Measurements from ENCODE around the gene BAG1. TPM values are rescaled to one million over a fixed set of nuclear protein-coding genes. Genes with fewer than 3 reads are reported as not detected.

The BAG1 gene
- polyA plus RNA-seq: 100 to 1,000 TPM in 3 of 4 donors, 10 to 100 TPM in 1; 66.7 to 194 (median 132) TPM
- long read RNA-seq, donor 1, transcript BAG1-210 (7 exons, 3,786 nt): major isoform, 49 of 593 reads
- long read RNA-seq, donor 1, transcript BAG1-201 (4 exons, 1,977 nt): minor isoform, 24 of 593 reads
- long read RNA-seq, donor 1, partial matches to known transcripts: 497 of 593 reads
- long read RNA-seq, donor 1, other reads (novel, unspliced or antisense): 22 of 593 reads
- long read RNA-seq, donor 2, transcript BAG1-210 (7 exons, 3,786 nt): major isoform, 12 of 15 reads
- long read RNA-seq, donor 2, partial matches to known transcripts: 0 of 15 reads
- long read RNA-seq, donor 2, other reads (novel, unspliced or antisense): 0 of 15 reads
- long read RNA-seq, donor 3, transcript BAG1-201 (4 exons, 1,977 nt): minor isoform, 5 of 24 reads
- long read RNA-seq, donor 3, transcript BAG1-210 (7 exons, 3,786 nt): major isoform, 19 of 24 reads
- long read RNA-seq, donor 3, partial matches to known transcripts: 0 of 24 reads
- long read RNA-seq, donor 3, other reads (novel, unspliced or antisense): 0 of 24 reads
- long read RNA-seq, donor 4: 0 reads
- long read RNA-seq, donor 5, transcript BAG1-210 (7 exons, 3,786 nt): major isoform, 9 of 16 reads
- long read RNA-seq, donor 5, partial matches to known transcripts: 6 of 16 reads
- long read RNA-seq, donor 5, other reads (novel, unspliced or antisense): 0 of 16 reads
- long read RNA-seq, donor 6, transcript BAG1-201 (4 exons, 1,977 nt): minor isoform, 14 of 36 reads
- long read RNA-seq, donor 6, transcript BAG1-210 (7 exons, 3,786 nt): major isoform, 22 of 36 reads
- long read RNA-seq, donor 6, partial matches to known transcripts: 0 of 36 reads
- long read RNA-seq, donor 6, other reads (novel, unspliced or antisense): 0 of 36 reads
- long read RNA-seq, donor 7, transcript BAG1-201 (4 exons, 1,977 nt): minor isoform, 17 of 537 reads
- long read RNA-seq, donor 7, transcript BAG1-210 (7 exons, 3,786 nt): major isoform, 63 of 537 reads
- long read RNA-seq, donor 7, partial matches to known transcripts: 274 of 537 reads
- long read RNA-seq, donor 7, other reads (novel, unspliced or antisense): 183 of 537 reads
- long read RNA-seq, donor 8, partial matches to known transcripts: 0 of 4 reads
- long read RNA-seq, donor 8, other reads (novel, unspliced or antisense): 0 of 4 reads
- long read RNA-seq, donor 9, transcript BAG1-210 (7 exons, 3,786 nt): major isoform, 7 of 10 reads
- long read RNA-seq, donor 9, partial matches to known transcripts: 0 of 10 reads
- long read RNA-seq, donor 9, other reads (novel, unspliced or antisense): 0 of 10 reads
- long read RNA-seq, donor 10, transcript BAG1-201 (4 exons, 1,977 nt): minor isoform, 9 of 32 reads
- long read RNA-seq, donor 10, transcript BAG1-210 (7 exons, 3,786 nt): major isoform, 18 of 32 reads
- long read RNA-seq, donor 10, partial matches to known transcripts: 5 of 32 reads
- long read RNA-seq, donor 10, other reads (novel, unspliced or antisense): 0 of 32 reads

- peaks cover 3 to 11% (median 5%) of the 10 kb centered on the region in 3 donors for H3K4me1 ChIP-seq (ENCODE audit: control insufficient read depth in 3 of 3, insufficient read depth in 2 of 3, low read depth in 1 of 3, low read length in 2 of 3)
- H3K27ac ChIP-seq (ENCODE audit: low read depth in 1 of 3, low read length in 2 of 3): peak within 1 kb of the TSS; percentile 86 to 90 (median 90)
- 0% methylated on average over 49 to 67 of the region's 67 CpGs for WGBS, 3 donors
- peak; percentile 100 for DNase-seq
- no peak for FAIRE-seq
- no peaks in the 10 kb centered on the region for H3K9me3 ChIP-seq (ENCODE audit: control insufficient read depth in 2 of 2, insufficient read depth in 1 of 2, low read depth in 1 of 2, low read length in 1 of 2)
- H3K27me3 ChIP-seq (ENCODE audit: control insufficient read depth in 3 of 3, insufficient read depth in 3 of 3, low read length in 3 of 3): no peaks in the 10 kb centered on the region
- H3K4me3 ChIP-seq (ENCODE audit: low read depth in 1 of 3, low read length in 3 of 3): peak within 1 kb of the TSS; percentile 81 to 97 (median 84)
- H3K36me3 ChIP-seq (ENCODE audit: control insufficient read depth in 3 of 3, insufficient read depth in 2 of 3, low read depth in 1 of 3, low read length in 3 of 3): peaks cover 11 to 31% (median 15%) of the 10 kb centered on the region in 3 donors
Measured at GRCh38 chr9:33264473-33265177, at the start of gene BAG1, which contains the start of gene CHMP5. TSS of gene BAG1 (minus strand) at chr9:33264708. TSS of gene CHMP5 (plus strand) at chr9:33265049. CDS start at chr9:33265079, 30 bp downstream.

GRCh38 chr9:33311953-33312352 is 47.4 kb upstream of the BAG1 start:
- 76 to 84% (median 81%) methylated on average over 2 of the region's 2 CpGs for WGBS, 3 donors
- no peaks in the 10 kb centered on the region for H3K27me3 ChIP-seq (ENCODE audit: control insufficient read depth in 3 of 3, insufficient read depth in 3 of 3, low read length in 3 of 3)

GRCh38 chr9:33310748-33311147 is 46.2 kb upstream of the BAG1 start:
- H3K27ac ChIP-seq (ENCODE audit: low read depth in 1 of 3, low read length in 2 of 3): no peak overlapping the region
- no peak overlapping the region for H3K4me3 ChIP-seq (ENCODE audit: low read depth in 1 of 3, low read length in 3 of 3)
- peaks cover 16 to 62% (median 50%) of the 10 kb centered on the region in 3 donors for H3K36me3 ChIP-seq (ENCODE audit: control insufficient read depth in 3 of 3, insufficient read depth in 2 of 3, low read depth in 1 of 3, low read length in 3 of 3)
- H3K4me1 ChIP-seq (ENCODE audit: control insufficient read depth in 3 of 3, insufficient read depth in 2 of 3, low read depth in 1 of 3, low read length in 2 of 3): no peaks in the 10 kb centered on the region
- H3K9me3 ChIP-seq (ENCODE audit: control insufficient read depth in 2 of 2, insufficient read depth in 1 of 2, low read depth in 1 of 2, low read length in 1 of 2): no peaks in the 10 kb centered on the region
- 47 to 65% (median 47%) methylated on average over 2 of the region's 2 CpGs for WGBS, 3 donors
- no peaks in the 10 kb centered on the region for H3K27me3 ChIP-seq (ENCODE audit: control insufficient read depth in 3 of 3, insufficient read depth in 3 of 3, low read length in 3 of 3)
- FAIRE-seq (no peak), DNase-seq (no peak)

More at GRCh38 chr9:33311953-33312352, 47.4 kb upstream of the BAG1 start:
- H3K27ac ChIP-seq (ENCODE audit: low read depth in 1 of 3, low read length in 2 of 3): no peak overlapping the region
- H3K9me3 ChIP-seq (ENCODE audit: control insufficient read depth in 2 of 2, insufficient read depth in 1 of 2, low read depth in 1 of 2, low read length in 1 of 2): no peaks in the 10 kb centered on the region
- H3K4me1 ChIP-seq (ENCODE audit: control insufficient read depth in 3 of 3, insufficient read depth in 2 of 3, low read depth in 1 of 3, low read length in 2 of 3): no peaks in the 10 kb centered on the region
- no peak overlapping the region for H3K4me3 ChIP-seq (ENCODE audit: low read depth in 1 of 3, low read length in 3 of 3)
- DNase-seq (no peak), FAIRE-seq (no peak)
- H3K36me3 ChIP-seq (ENCODE audit: control insufficient read depth in 3 of 3, insufficient read depth in 2 of 3, low read depth in 1 of 3, low read length in 3 of 3): peaks cover 18 to 60% (median 49%) of the 10 kb centered on the region in 3 donors

DNA sequence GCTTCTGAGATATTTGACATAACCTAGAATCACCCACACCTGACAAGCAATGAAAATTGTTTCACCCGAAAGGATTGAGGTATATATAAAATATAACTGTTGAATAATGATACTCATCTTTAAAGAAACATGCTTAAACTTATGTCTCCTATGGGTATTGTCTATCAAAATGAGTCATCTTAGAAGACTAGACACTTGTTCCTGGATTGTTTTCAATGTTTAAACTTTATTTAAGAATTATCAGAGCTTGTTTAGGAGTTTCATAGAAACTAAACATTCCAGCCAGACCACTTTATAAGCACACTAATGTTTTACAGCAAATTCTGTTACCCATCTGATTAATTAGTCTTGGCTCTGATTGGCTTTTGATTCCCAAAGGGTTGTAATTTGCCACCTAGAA is 45.4 kb upstream of the BAG1 start:
- H3K27ac ChIP-seq (ENCODE audit: low read depth in 1 of 3, low read length in 2 of 3): no peak overlapping the region
- H3K27me3 ChIP-seq (ENCODE audit: control insufficient read depth in 3 of 3, insufficient read depth in 3 of 3, low read length in 3 of 3): no peaks in the 10 kb centered on the region
- WGBS, 3 donors: 83 to 91% (median 87%) methylated on average over 1 of the region's 1 CpG
- peaks cover 20 to 56% (median 54%) of the 10 kb centered on the region in 3 donors for H3K36me3 ChIP-seq (ENCODE audit: control insufficient read depth in 3 of 3, insufficient read depth in 2 of 3, low read depth in 1 of 3, low read length in 3 of 3)
- no peaks in the 10 kb centered on the region for H3K9me3 ChIP-seq (ENCODE audit: control insufficient read depth in 2 of 2, insufficient read depth in 1 of 2, low read depth in 1 of 2, low read length in 1 of 2)
- no peaks in the 10 kb centered on the region for H3K4me1 ChIP-seq (ENCODE audit: control insufficient read depth in 3 of 3, insufficient read depth in 2 of 3, low read depth in 1 of 3, low read length in 2 of 3)
- FAIRE-seq: no peak
- no peak overlapping the region for H3K4me3 ChIP-seq (ENCODE audit: low read depth in 1 of 3, low read length in 3 of 3)
- no peak for DNase-seq

DNA sequence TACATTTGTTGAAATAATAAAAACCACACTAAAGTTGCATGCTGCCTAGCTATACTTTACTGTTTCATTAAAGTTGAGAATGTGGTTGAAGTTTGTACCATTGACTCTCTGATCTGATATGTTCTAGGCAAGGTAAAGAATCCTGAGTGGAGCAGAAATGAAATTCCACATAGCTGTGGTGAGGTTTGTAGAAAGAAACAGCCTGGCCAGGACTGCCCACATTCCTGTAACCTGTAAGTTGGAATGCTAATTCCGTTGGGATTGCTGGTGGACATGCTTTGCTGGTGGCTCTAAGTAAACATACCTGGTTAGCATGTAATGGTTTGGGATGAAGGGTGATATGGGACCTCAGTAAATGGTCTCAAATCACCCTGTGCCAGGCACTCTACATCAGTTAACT is 42.6 kb upstream of the BAG1 start:
- Histone ChIP-seq H3K9me3 (ENCODE audit: control insufficient read depth in 2 of 2, insufficient read depth in 1 of 2, low read depth in 1 of 2, low read length in 1 of 2) (no peaks in the 10 kb centered on the region), H3K27ac (ENCODE audit: low read depth in 1 of 3, low read length in 2 of 3) (no peak overlapping the region), H3K27me3 (ENCODE audit: control insufficient read depth in 3 of 3, insufficient read depth in 3 of 3, low read length in 3 of 3) (no peaks in the 10 kb centered on the region), H3K36me3 (ENCODE audit: control insufficient read depth in 3 of 3, insufficient read depth in 2 of 3, low read depth in 1 of 3, low read length in 3 of 3) (peaks cover 19 to 52% (median 51%) of the 10 kb centered on the region in 3 donors), H3K4me1 (ENCODE audit: control insufficient read depth in 3 of 3, insufficient read depth in 2 of 3, low read depth in 1 of 3, low read length in 2 of 3) (no peaks in the 10 kb centered on the region), H3K4me3 (ENCODE audit: low read depth in 1 of 3, low read length in 3 of 3) (no peak overlapping the region)
- no peak for FAIRE-seq
- no peak for DNase-seq
- WGBS, 3 donors: 63 to 93% (median 89%) methylated on average over 1 of the region's 1 CpG

DNA sequence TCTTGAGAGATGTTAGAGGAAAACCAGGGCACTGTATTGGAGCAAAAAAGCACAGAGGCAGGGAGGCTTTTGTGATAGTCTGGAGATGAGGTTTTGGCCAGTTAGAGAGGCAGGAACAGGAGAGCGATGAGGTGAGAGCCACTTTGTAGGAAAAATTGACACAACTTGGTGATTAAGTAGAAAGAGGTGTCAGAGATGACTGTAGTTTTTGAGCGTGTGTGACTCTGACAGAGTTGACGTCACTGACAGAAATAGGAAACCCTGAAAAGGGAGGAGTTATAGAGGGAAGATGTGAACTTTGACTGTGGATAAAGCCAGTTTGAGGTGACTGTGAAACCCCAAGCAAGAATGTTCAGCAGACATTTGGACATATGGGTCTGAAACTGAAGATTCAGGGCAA is 41.5 kb upstream of the BAG1 start:
- no peaks in the 10 kb centered on the region for H3K27me3 ChIP-seq (ENCODE audit: control insufficient read depth in 3 of 3, insufficient read depth in 3 of 3, low read length in 3 of 3)
- H3K36me3 ChIP-seq (ENCODE audit: control insufficient read depth in 3 of 3, insufficient read depth in 2 of 3, low read depth in 1 of 3, low read length in 3 of 3): peaks cover 21 to 48% (median 46%) of the 10 kb centered on the region in 3 donors
- DNase-seq (no peak), FAIRE-seq (no peak)
- peaks cover 0 to under 1% (median 0%) of the 10 kb centered on the region in 3 donors for H3K4me1 ChIP-seq (ENCODE audit: control insufficient read depth in 3 of 3, insufficient read depth in 2 of 3, low read depth in 1 of 3, low read length in 2 of 3)
- no peaks in the 10 kb centered on the region for H3K9me3 ChIP-seq (ENCODE audit: control insufficient read depth in 2 of 2, insufficient read depth in 1 of 2, low read depth in 1 of 2, low read length in 1 of 2)
- H3K27ac ChIP-seq (ENCODE audit: low read depth in 1 of 3, low read length in 2 of 3): no peak overlapping the region
- 83 to 90% (median 88%) methylated on average over 3 of the region's 3 CpGs for WGBS, 3 donors
- H3K4me3 ChIP-seq (ENCODE audit: low read depth in 1 of 3, low read length in 3 of 3): no peak overlapping the region

GRCh38 chr9:33304362-33304761 is 39.9 kb upstream of the BAG1 start:
- 90 to 98% (median 91%) methylated on average over 1 of the region's 1 CpG for WGBS, 3 donors
- DNase-seq: no peak
- Histone ChIP-seq H3K27ac (ENCODE audit: low read depth in 1 of 3, low read length in 2 of 3) (no peak overlapping the region), H3K36me3 (ENCODE audit: control insufficient read depth in 3 of 3, insufficient read depth in 2 of 3, low read depth in 1 of 3, low read length in 3 of 3) (peaks cover 21 to 51% (median 39%) of the 10 kb centered on the region in 3 donors), H3K9me3 (ENCODE audit: control insufficient read depth in 2 of 2, insufficient read depth in 1 of 2, low read depth in 1 of 2, low read length in 1 of 2) (no peaks in the 10 kb centered on the region), H3K27me3 (ENCODE audit: control insufficient read depth in 3 of 3, insufficient read depth in 3 of 3, low read length in 3 of 3) (no peaks in the 10 kb centered on the region), H3K4me3 (ENCODE audit: low read depth in 1 of 3, low read length in 3 of 3) (no peak overlapping the region), H3K4me1 (ENCODE audit: control insufficient read depth in 3 of 3, insufficient read depth in 2 of 3, low read depth in 1 of 3, low read length in 2 of 3) (peaks cover 0 to 8% (median 0%) of the 10 kb centered on the region in 3 donors)
- FAIRE-seq: no peak
